MM.1S (cell line): ENCODE results near the gene CDC34.
"Not testable (repeated sequence)": the region's sequence is repeated elsewhere in the genome, so short reads cannot be mapped to it uniquely, and the experiment has no call there.

Experiments
- DNase-seq: peaks from one replicate; pipeline ENCODE4 v3.0.0-alpha.2; 2015
- H2AFZ ChIP-seq: fragments of 300-600 bp; sonication (generic); 2 replicates; pipeline ENCODE4 v1.6.0; 2016; ENCODE audit warnings: antibody characterized with exemption, low read length
- H3F3A ChIP-seq: fragments of 300-600 bp; sonication (generic); 2 replicates; pipeline ENCODE4 v1.6.1; 2016; ENCODE audit warnings: mild to moderate bottlenecking, antibody characterized with exemption, low read length, moderate library complexity, mixed read lengths; ENCODE audit not compliant: insufficient read depth
- H3K27ac ChIP-seq: fragments of 300-600 bp; sonication (generic); 2 replicates; pipeline ENCODE4 v1.5.1; 2016; ENCODE audit warnings: mild to moderate bottlenecking, low read length
- H3K27me3 ChIP-seq: fragments of 300-600 bp; sonication (generic); replicated peaks from 2 replicates; pipeline ENCODE4 v1.6.0; 2016; ENCODE audit warnings: low read length; ENCODE audit not compliant: insufficient read depth
- H3K36me3 ChIP-seq: fragments of 300-600 bp; sonication (generic); replicated peaks from 2 replicates; pipeline ENCODE4 v1.6.1; 2016; ENCODE audit warnings: mild to moderate bottlenecking, low read length, mixed read lengths; ENCODE audit not compliant: insufficient read depth
- H3K4me1 ChIP-seq: fragments of 300-600 bp; sonication (generic); 2 replicates; pipeline ENCODE4 v1.6.1; 2016; ENCODE audit warnings: low read length, mixed read lengths
- H3K4me2 ChIP-seq: fragments of 300-600 bp; sonication (generic); 2 replicates; pipeline ENCODE4 v1.6.0; 2016; ENCODE audit warnings: low read depth, low read length
- H3K4me3 ChIP-seq: fragments of 300-600 bp; sonication (generic); 2 replicates; pipeline ENCODE4 v1.5.1; 2016; ENCODE audit warnings: low read length, mixed read lengths
- H3K79me2 ChIP-seq: fragments of 300-600 bp; sonication (generic); 2 replicates; pipeline ENCODE4 v1.6.1; 2016; ENCODE audit warnings: mixed run types, low read length, mixed read lengths
- H3K9ac ChIP-seq: fragments of 300-600 bp; sonication (generic); 2 replicates; pipeline ENCODE4 v1.6.1; 2016; ENCODE audit warnings: low read length, mixed read lengths
- H3K9me2 ChIP-seq: fragments of 300-600 bp; sonication (generic); replicated peaks from 2 replicates; pipeline ENCODE4 v1.6.1; 2016; ENCODE audit warnings: mild to moderate bottlenecking, low read length, mixed read lengths; ENCODE audit not compliant: insufficient read depth
- H3K9me3 ChIP-seq: fragments of 300-600 bp; sonication (generic); replicated peaks from 2 replicates; pipeline ENCODE4 v1.6.1; 2016; ENCODE audit warnings: mild to moderate bottlenecking, low read length, mixed read lengths; ENCODE audit not compliant: insufficient read depth
- H4K20me1 ChIP-seq: fragments of 300-600 bp; sonication (generic); 2 replicates; pipeline ENCODE4 v1.6.1; 2016; ENCODE audit warnings: mild to moderate bottlenecking, low read length, moderate library complexity, mixed read lengths; ENCODE audit not compliant: insufficient read depth
- CTCF ChIP-seq: fragments of 300-600 bp; sonication (generic); IDR thresholded peaks from 2 replicates; pipeline ENCODE4 v1.5.1; 2016; ENCODE audit warnings: antibody characterized with exemption, low read length, mixed read lengths
- EZH2 ChIP-seq: fragments of 300-600 bp; sonication (generic); optimal IDR thresholded peaks from 2 replicates; pipeline ENCODE3; 2017; ENCODE audit warnings: low read depth, mild to moderate bottlenecking, antibody characterized with exemption, low read length, mixed read lengths
- EZH2phosphoT487 ChIP-seq: fragments of 300-600 bp; sonication (generic); IDR thresholded peaks from 2 replicates; pipeline ENCODE4 v1.6.1; 2018; ENCODE audit warnings: antibody characterized with exemption, low read length

Gene CDC34

GRCh38 chr19:583198-583967, 51.8 kb downstream of the CDC34 start:
- Histone ChIP-seq H3F3A (no peaks in the 10 kb centered on the region), H2AFZ (no peak overlapping the region), H3K9me3 (no peaks in the 10 kb centered on the region), H3K27ac (no peak overlapping the region), H3K79me2 (peaks cover 21% of the 10 kb centered on the region), H3K4me2 (no peak overlapping the region), H3K27me3 (peaks cover 16% of the 10 kb centered on the region), H3K4me3 (no peak overlapping the region), H3K36me3 (0 out of 2 replicates have a peak, but pooled peaks cover 1% of the 10 kb centered on the region), H3K9ac (no peak overlapping the region), H3K4me1 (no peaks in the 10 kb centered on the region), H3K9me2 (no peaks in the 10 kb centered on the region), H4K20me1 (peaks cover 7% of the 10 kb centered on the region; the same call in 1 of the 2 replicates)
- DNase-seq: no peak
- TF ChIP-seq EZH2 (no peak), CTCF (no peak), EZH2phosphoT487 (no peak)

- no peak overlapping the region for H3K4me3 ChIP-seq
- H3F3A ChIP-seq: no peaks in the 10 kb centered on the region
- H3K27me3 ChIP-seq: peaks cover 21% of the 10 kb centered on the region
- H3K9ac ChIP-seq: no peak overlapping the region
- no peak for TF ChIP-seq CTCF
- TF ChIP-seq EZH2: no peak
- TF ChIP-seq EZH2phosphoT487: no peak
- H3K27ac ChIP-seq: no peak overlapping the region
- no peaks in the 10 kb centered on the region for H3K9me2 ChIP-seq
- peaks cover 6% of the 10 kb centered on the region; the same call in 1 of the 2 replicates for H4K20me1 ChIP-seq
- no peak for DNase-seq
- no peaks in the 10 kb centered on the region for H3K4me1 ChIP-seq
- H3K36me3 ChIP-seq: no peaks in the 10 kb centered on the region
- H3K79me2 ChIP-seq: peaks cover 16% of the 10 kb centered on the region
- no peak overlapping the region for H3K4me2 ChIP-seq
- H3K9me3 ChIP-seq: no peaks in the 10 kb centered on the region
- H2AFZ ChIP-seq: no peak overlapping the region
Observed at GRCh38 chr19:583968-584239, 52.3 kb downstream of the CDC34 start.

- Histone ChIP-seq H3K36me3 (no peaks in the 10 kb centered on the region), H3K79me2 (peaks cover 11% of the 10 kb centered on the region), H4K20me1 (peaks cover 1% of the 10 kb centered on the region; the same call in 1 of the 2 replicates), H3K4me3 (no peak overlapping the region), H3K9me3 (no peaks in the 10 kb centered on the region), H3K27ac (no peak overlapping the region), H3F3A (no peaks in the 10 kb centered on the region), H2AFZ (no peak overlapping the region), H3K9ac (no peak overlapping the region), H3K27me3 (peaks cover 26% of the 10 kb centered on the region), H3K9me2 (no peaks in the 10 kb centered on the region), H3K4me1 (no peaks in the 10 kb centered on the region), H3K4me2 (no peak overlapping the region)
- DNase-seq: peak; percentile 45
- TF ChIP-seq EZH2phosphoT487 (no peak), CTCF (peak; percentile 88), EZH2 (no peak)
Observed at GRCh38 chr19:584240-585001, 52.9 kb downstream of the CDC34 start.

GRCh38 chr19:585146-585545, 53.6 kb downstream of the CDC34 start:
- H3K4me3 ChIP-seq, H4K20me1 ChIP-seq, H3K27ac ChIP-seq, H3K36me3 ChIP-seq, H3K79me2 ChIP-seq, H3K4me2 ChIP-seq, H3K9me3 ChIP-seq, H2AFZ ChIP-seq, H3K4me1 ChIP-seq, H3K9ac ChIP-seq, DNase-seq, H3F3A ChIP-seq, H3K9me2 ChIP-seq: not testable (repeated sequence)
- peaks cover 26% of the 10 kb centered on the region for H3K27me3 ChIP-seq
